KMS-11 (cell line): ENCODE measurements around the gene AP1M2.
"Not testable (repeated sequence)": the region's sequence is repeated elsewhere in the genome, so short reads cannot be mapped to it uniquely, and the experiment has no call there.

Experiments
- H2AFZ ChIP-seq: fragments of 200-600 bp; sonication (generic); 2 replicates; pipeline ENCODE4 v1.6.1; 2016; ENCODE audit warnings: antibody characterized with exemption, mixed run types, low read depth
- H3K27ac ChIP-seq: fragments of 200-600 bp; sonication (generic); 2 replicates; pipeline ENCODE4 v1.6.1; 2016; ENCODE audit warnings: mild to moderate bottlenecking, mixed run types
- H3K27me3 ChIP-seq: fragments of 200-600 bp; sonication (generic); 2 replicates; pipeline ENCODE4 v1.6.1; 2017; ENCODE audit warnings: mild to moderate bottlenecking, low read depth, mixed run types, moderate library complexity; ENCODE audit not compliant: insufficient read depth
- H3K36me3 ChIP-seq: fragments of 200-600 bp; sonication (generic); 2 replicates; pipeline ENCODE4 v1.6.1; 2017; ENCODE audit warnings: mild to moderate bottlenecking, mixed run types; ENCODE audit not compliant: insufficient read depth
- H3K4me1 ChIP-seq: fragments of 200-600 bp; sonication (generic); 2 replicates; pipeline ENCODE4 v1.6.1; 2016; ENCODE audit warnings: mild to moderate bottlenecking, low read depth, mixed run types; ENCODE audit not compliant: poor library complexity, severe bottlenecking
- H3K4me2 ChIP-seq: fragments of 200-600 bp; sonication (generic); 2 replicates; pipeline ENCODE4 v1.7.0; 2016; ENCODE audit warnings: mild to moderate bottlenecking, mixed run types
- H3K4me3 ChIP-seq: fragments of 200-600 bp; sonication (generic); IDR thresholded peaks from 2 replicates; pipeline ENCODE4 v1.6.1; 2017; ENCODE audit warnings: low read depth, low read length, mixed read lengths; ENCODE audit not compliant: insufficient read depth
- H3K79me2 ChIP-seq: fragments of 200-600 bp; sonication (generic); 2 replicates; pipeline ENCODE4 v1.6.1; 2016; ENCODE audit warnings: low read depth, mixed run types; ENCODE audit not compliant: insufficient read depth
- H3K9ac ChIP-seq: fragments of 200-600 bp; sonication (generic); 2 replicates; pipeline ENCODE4 v1.6.1; 2016; ENCODE audit warnings: mild to moderate bottlenecking, mixed run types
- H4K20me1 ChIP-seq: fragments of 200-600 bp; sonication (generic); 2 replicates; pipeline ENCODE4 v1.6.1; 2016; ENCODE audit warnings: mild to moderate bottlenecking, mixed run types; ENCODE audit not compliant: insufficient read depth
- TF ChIP-seq, protein P1 (sequence below): fragments of 200-600 bp; sonication (generic); conservative IDR thresholded peaks from 2 replicates; pipeline ENCODE4 v1.6.1; 2017; ENCODE audit warnings: low read depth, mild to moderate bottlenecking, antibody characterized with exemption, low read length, moderate library complexity, mixed read lengths

AP1M2 gene

DNA sequence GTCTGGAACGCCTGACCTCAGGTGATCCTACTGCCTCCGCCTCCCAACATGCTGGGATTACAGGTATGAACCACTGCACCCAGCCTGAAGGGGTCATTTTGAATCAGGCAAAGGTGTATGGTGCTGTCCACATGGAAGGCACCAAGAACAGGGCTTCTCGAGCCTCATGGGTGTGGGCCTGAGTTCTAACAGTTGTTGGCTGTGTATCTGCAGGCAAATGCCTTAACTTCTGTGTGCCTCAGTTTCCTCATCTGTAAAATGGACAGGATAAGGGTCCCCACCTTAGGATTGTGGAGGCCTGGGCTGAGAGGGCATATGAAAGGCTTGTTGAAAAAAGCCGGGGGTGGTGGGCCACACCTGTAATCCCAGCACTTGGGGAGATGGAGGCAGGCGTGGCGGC is 9.2 kb downstream of the AP1M2 start:
- Histone ChIP-seq H3K9ac (no peak overlapping the region), H2AFZ (no peak overlapping the region), H3K4me2 (no peak overlapping the region), H3K27ac (no peak overlapping the region), H3K4me3 (no peak overlapping the region), H4K20me1 (no peaks in the 10 kb centered on the region), H3K79me2 (no peaks in the 10 kb centered on the region), H3K27me3 (peaks cover 4% of the 10 kb centered on the region; the same call in 1 of the 2 replicates), H3K4me1 (no peaks in the 10 kb centered on the region), H3K36me3 (no peaks in the 10 kb centered on the region)
- TF ChIP-seq, protein P1, sequence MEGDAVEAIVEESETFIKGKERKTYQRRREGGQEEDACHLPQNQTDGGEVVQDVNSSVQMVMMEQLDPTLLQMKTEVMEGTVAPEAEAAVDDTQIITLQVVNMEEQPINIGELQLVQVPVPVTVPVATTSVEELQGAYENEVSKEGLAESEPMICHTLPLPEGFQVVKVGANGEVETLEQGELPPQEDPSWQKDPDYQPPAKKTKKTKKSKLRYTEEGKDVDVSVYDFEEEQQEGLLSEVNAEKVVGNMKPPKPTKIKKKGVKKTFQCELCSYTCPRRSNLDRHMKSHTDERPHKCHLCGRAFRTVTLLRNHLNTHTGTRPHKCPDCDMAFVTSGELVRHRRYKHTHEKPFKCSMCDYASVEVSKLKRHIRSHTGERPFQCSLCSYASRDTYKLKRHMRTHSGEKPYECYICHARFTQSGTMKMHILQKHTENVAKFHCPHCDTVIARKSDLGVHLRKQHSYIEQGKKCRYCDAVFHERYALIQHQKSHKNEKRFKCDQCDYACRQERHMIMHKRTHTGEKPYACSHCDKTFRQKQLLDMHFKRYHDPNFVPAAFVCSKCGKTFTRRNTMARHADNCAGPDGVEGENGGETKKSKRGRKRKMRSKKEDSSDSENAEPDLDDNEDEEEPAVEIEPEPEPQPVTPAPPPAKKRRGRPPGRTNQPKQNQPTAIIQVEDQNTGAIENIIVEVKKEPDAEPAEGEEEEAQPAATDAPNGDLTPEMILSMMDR: no peak

DNA sequence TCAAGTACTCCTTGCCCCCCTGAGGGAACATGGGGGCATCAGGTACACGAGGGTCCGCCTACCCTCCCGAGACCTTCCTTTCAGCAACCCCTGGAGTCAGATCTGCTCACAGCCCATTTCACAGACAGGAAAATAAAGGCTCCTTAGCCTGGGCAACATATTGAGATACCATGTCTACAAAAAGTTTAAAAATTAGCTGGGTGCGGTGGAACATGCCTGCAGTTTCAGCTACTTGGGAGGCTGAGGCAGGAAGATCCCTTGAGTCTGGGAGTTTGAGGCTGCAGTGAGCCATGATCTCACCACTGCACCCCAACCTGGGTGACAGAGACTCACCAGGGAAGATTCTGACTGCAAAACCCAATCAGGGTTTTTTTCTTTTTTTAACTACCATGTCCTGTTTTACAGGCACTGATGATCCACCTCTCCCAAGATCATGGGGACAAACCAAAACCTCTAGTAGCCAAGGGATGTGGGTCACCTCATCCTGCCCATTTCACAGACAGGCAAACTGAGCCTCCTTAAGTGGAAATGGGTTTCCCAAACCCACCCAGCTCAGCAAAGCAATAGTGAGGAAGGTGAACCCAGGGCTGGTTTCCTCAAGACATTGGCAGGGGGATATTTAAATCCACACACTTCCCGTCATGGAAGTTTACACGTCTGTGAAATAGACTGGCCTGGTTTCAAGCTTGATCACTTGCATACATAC is 11.9 kb downstream of the AP1M2 start:
- H4K20me1 ChIP-seq: no peaks in the 10 kb centered on the region
- no peaks in the 10 kb centered on the region for H3K4me1 ChIP-seq
- no peak overlapping the region for H3K27ac ChIP-seq
- peaks cover 3% of the 10 kb centered on the region; the same call in 1 of the 2 replicates for H3K27me3 ChIP-seq
- H3K79me2 ChIP-seq: no peaks in the 10 kb centered on the region
- H3K36me3 ChIP-seq: no peaks in the 10 kb centered on the region
- H2AFZ ChIP-seq: no peak overlapping the region
- H3K4me2 ChIP-seq: no peak overlapping the region
- H3K4me3 ChIP-seq: no peak overlapping the region
- H3K9ac ChIP-seq: no peak overlapping the region
- TF ChIP-seq, protein P1: no peak

DNA sequence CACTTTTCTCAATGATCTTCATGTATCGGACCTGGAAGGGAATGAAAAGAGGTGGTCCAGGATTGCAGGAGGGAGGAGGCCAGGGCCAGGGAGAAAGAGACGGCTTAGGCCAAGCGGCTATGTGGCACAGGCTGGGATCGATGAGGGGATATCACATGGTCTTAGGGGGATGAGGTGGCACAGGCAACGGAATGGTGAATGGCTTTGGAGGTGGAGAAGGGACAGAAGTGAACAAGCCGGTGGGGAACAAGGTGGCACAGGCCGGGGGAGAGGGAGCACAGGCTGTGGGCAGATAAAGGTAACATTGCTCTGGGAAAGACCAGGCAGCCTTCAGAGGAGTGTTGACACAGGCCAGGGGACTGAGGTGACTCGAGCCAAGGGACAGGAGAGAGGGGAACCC is 12.7 kb downstream of the AP1M2 start:
- TF ChIP-seq, protein P1: no peak
- H2AFZ ChIP-seq: no peak overlapping the region
- no peaks in the 10 kb centered on the region for H3K79me2 ChIP-seq
- H3K36me3 ChIP-seq: no peaks in the 10 kb centered on the region
- H3K4me1 ChIP-seq: peaks cover 7% of the 10 kb centered on the region
- no peak overlapping the region for H3K27ac ChIP-seq
- no peak overlapping the region for H3K4me2 ChIP-seq
- H3K27me3 ChIP-seq: peaks cover 3% of the 10 kb centered on the region; the same call in 1 of the 2 replicates
- no peak overlapping the region for H3K9ac ChIP-seq
- no peaks in the 10 kb centered on the region for H4K20me1 ChIP-seq
- H3K4me3 ChIP-seq: no peak overlapping the region

DNA sequence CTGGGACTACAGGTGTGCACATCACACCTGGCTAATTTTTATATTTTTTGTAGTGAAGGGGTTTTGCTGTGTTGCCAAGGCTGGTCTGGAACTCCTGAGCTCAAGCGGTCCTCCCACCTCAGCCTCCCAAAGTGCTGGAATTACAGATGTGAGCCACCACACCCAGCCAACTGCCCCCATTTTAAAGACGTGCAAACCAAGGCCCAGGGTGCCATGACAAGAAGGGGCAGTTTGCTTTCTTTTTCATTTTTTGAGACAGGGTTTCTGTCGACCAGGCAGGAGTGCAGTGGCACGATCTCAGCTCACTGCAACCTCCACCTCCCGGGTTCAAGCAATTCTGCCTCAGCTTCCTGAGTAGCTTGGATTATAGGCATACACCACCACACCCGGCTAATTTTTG is 13.3 kb downstream of the AP1M2 start:
- H4K20me1 ChIP-seq, H2AFZ ChIP-seq, H3K27ac ChIP-seq, H3K4me1 ChIP-seq, H3K9ac ChIP-seq, H3K79me2 ChIP-seq, H3K27me3 ChIP-seq, H3K4me3 ChIP-seq, H3K36me3 ChIP-seq, H3K4me2 ChIP-seq: not testable (repeated sequence)
